Keratinocyte (primary cell): ENCODE results near the gene BCL2. TPM values are rescaled to one million over a fixed set of nuclear protein-coding genes. Genes with fewer than 3 reads are reported as not detected.
A peak's percentile ranks its signal among the peaks of the same experiment; 100 is the strongest.

Experiments
- DNase-seq: peaks from one replicate; pipeline ENCODE4 v3.0.0-alpha.2; 2011; ENCODE audit warnings: low read depth, missing footprints, low spot score
- FAIRE-seq: peaks from 2 replicates; lab custom pipeline; 2011; peaks lifted over from hg19 to GRCh38; lab: Jason Lieb, UNC
- H2AFZ ChIP-seq: 2 replicates; pipeline ENCODE4 v1.6.0; 2012; ENCODE audit warnings: low read length, control low read depth, inconsistent platforms; ENCODE audit not compliant: control insufficient read depth
- H3K27ac ChIP-seq: 2 replicates; pipeline ENCODE4 v1.5.1; 2011; ENCODE audit warnings: low read length; ENCODE audit not compliant: control insufficient read depth, insufficient read depth
- H3K27me3 ChIP-seq: 3 replicates; pipeline ENCODE4 v1.6.0; 2011; ENCODE audit warnings: low read length; ENCODE audit not compliant: control insufficient read depth, insufficient read depth; ENCODE audit errors: extremely low read depth
- H3K36me3 ChIP-seq, 2 experiments: 2 replicates in 1 of 2; 3 replicates in 1 of 2; pipeline ENCODE4 v1.5.1; 2011; ENCODE audit warnings: low read length in 2 of 2, mild to moderate bottlenecking in 1 of 2; ENCODE audit not compliant: control insufficient read depth in 2 of 2, insufficient read depth in 2 of 2; ENCODE audit errors: extremely low read depth in 1 of 2
- H3K4me1 ChIP-seq: 3 replicates; pipeline ENCODE4 v1.5.1; 2011; ENCODE audit warnings: low read length; ENCODE audit not compliant: control insufficient read depth, insufficient read depth; ENCODE audit errors: extremely low read depth
- H3K4me2 ChIP-seq: 3 replicates; pipeline ENCODE4 v1.6.0; 2011; ENCODE audit warnings: low read depth, low read length; ENCODE audit not compliant: control insufficient read depth, insufficient read depth; ENCODE audit errors: extremely low read depth
- H3K4me3 ChIP-seq, 3 experiments: fragments of 200-600 bp in 1 of 3; sonication (generic) in 1 of 3; 2 replicates in 2 of 3; 3 replicates in 1 of 3; pipeline ENCODE4 v1.5.1; 2011 to 2016; ENCODE audit warnings: low read length in 3 of 3, mild to moderate bottlenecking in 3 of 3, control low read depth in 2 of 3, inconsistent platforms in 1 of 3, low read depth in 1 of 3, mixed read lengths in 1 of 3, mixed run types in 1 of 3, moderate library complexity in 1 of 3; ENCODE audit not compliant: control insufficient read depth in 2 of 3, insufficient read depth in 2 of 3; ENCODE audit errors: extremely low read depth in 1 of 3
- H3K79me2 ChIP-seq: 2 replicates; pipeline ENCODE4 v1.6.0; 2012; ENCODE audit warnings: low read length; ENCODE audit not compliant: control insufficient read depth, insufficient read depth
- H3K9ac ChIP-seq: 3 replicates; pipeline ENCODE4 v1.6.0; 2011; ENCODE audit warnings: low read length; ENCODE audit not compliant: control insufficient read depth, insufficient read depth; ENCODE audit errors: extremely low read depth
- H3K9me1 ChIP-seq: 3 replicates; pipeline ENCODE4 v1.6.0; 2011; ENCODE audit warnings: low read length; ENCODE audit not compliant: control insufficient read depth, insufficient read depth; ENCODE audit errors: extremely low read depth
- H3K9me3 ChIP-seq: 2 replicates; pipeline ENCODE4 v1.5.1; 2012; ENCODE audit warnings: low read depth, low read length; ENCODE audit not compliant: control insufficient read depth
- H4K20me1 ChIP-seq: 3 replicates; pipeline ENCODE4 v1.6.0; 2011; ENCODE audit warnings: low read length; ENCODE audit not compliant: control insufficient read depth, insufficient read depth; ENCODE audit errors: extremely low read depth
- EZH2 ChIP-seq: IDR thresholded peaks from one replicate; pipeline ENCODE4 v1.6.1; 2012; ENCODE audit warnings: inconsistent platforms, mild to moderate bottlenecking, low read length, moderate library complexity
- dilution Hi-C: fragments of 300-500 bp; cut with MboI; formaldehyde crosslinking; loops from one replicate; pipeline ENCODE4 v1.7.0; 2020; ENCODE audit warnings: low sequenced_read_pairs; ENCODE audit not compliant: extremely low pct_ligation_motif_present
- polyA plus RNA-seq, 5 experiments: library from polyadenylated mRNA; depleted of rRNA in 3 of 5; stranded (reverse) in 3 of 5; stranded (forward) in 1 of 5; unstranded in 1 of 5; fragments of >200 nt; gene quantifications; 1 replicate in 1 of 5; 2 replicates in 3 of 5; 3 replicates in 1 of 5; pipeline versions ENCODE4 v1.2.1 to v1.2.3, GENCODE V29; 2011 to 2012; ENCODE audit warnings: missing spikeins in 2 of 5, low read depth in 1 of 5, low replicate concordance in 1 of 5
- TF ChIP-seq, protein P1 (sequence below), 3 experiments: IDR thresholded peaks in 1 of 3; conservative IDR thresholded peaks in 1 of 3; optimal IDR thresholded peaks in 1 of 3; 2 replicates in 2 of 3; 3 replicates in 1 of 3; pipeline versions ENCODE3 to v1.5.1; 2011; ENCODE audit warnings: low read length in 3 of 3, mild to moderate bottlenecking in 3 of 3, moderate library complexity in 2 of 3, control low read depth in 1 of 3, inconsistent platforms in 1 of 3; ENCODE audit not compliant: insufficient read depth in 2 of 3; ENCODE audit errors: extremely low read depth in 1 of 3

BCL2 gene
- polyA plus RNA-seq, 1 donor (not counting 4 experiments of a cell fraction or from before 2014, with no cell fraction given), result 0.30 TPM

- Histone ChIP-seq H3K4me3 (no peak overlapping the region), H3K36me3 (no peaks in the 10 kb centered on the region), H2AFZ (no peak overlapping the region), H3K9ac (no peak overlapping the region), H3K27me3 (peaks cover 15% of the 10 kb centered on the region), H3K9me1 (no peaks in the 10 kb centered on the region), H3K79me2 (no peaks in the 10 kb centered on the region), H3K4me2 (peak overlapping the region; percentile 50), H3K4me1 (no peaks in the 10 kb centered on the region), H3K9me3 (no peaks in the 10 kb centered on the region), H3K27ac (no peak overlapping the region), H4K20me1 (no peaks in the 10 kb centered on the region)
- dilution Hi-C loops, result no loop called here
- FAIRE-seq (no peak), DNase-seq (no peak)
- no peak for TF ChIP-seq EZH2
- TF ChIP-seq, protein P1, sequence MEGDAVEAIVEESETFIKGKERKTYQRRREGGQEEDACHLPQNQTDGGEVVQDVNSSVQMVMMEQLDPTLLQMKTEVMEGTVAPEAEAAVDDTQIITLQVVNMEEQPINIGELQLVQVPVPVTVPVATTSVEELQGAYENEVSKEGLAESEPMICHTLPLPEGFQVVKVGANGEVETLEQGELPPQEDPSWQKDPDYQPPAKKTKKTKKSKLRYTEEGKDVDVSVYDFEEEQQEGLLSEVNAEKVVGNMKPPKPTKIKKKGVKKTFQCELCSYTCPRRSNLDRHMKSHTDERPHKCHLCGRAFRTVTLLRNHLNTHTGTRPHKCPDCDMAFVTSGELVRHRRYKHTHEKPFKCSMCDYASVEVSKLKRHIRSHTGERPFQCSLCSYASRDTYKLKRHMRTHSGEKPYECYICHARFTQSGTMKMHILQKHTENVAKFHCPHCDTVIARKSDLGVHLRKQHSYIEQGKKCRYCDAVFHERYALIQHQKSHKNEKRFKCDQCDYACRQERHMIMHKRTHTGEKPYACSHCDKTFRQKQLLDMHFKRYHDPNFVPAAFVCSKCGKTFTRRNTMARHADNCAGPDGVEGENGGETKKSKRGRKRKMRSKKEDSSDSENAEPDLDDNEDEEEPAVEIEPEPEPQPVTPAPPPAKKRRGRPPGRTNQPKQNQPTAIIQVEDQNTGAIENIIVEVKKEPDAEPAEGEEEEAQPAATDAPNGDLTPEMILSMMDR (optimal IDR thresholded peaks at IDR 0.05 in 1 of 3, IDR thresholded peaks at IDR 0.05 in 1 of 3, conservative IDR thresholded peaks at IDR 0.05 in 1 of 3; ENCODE audit: extremely low read depth in 1 of 3, insufficient read depth in 2 of 3, low read length in 3 of 3), result no peak
Observed at GRCh38 chr18:63132819-63133200, 186.8 kb downstream of the BCL2 start.

DNA sequence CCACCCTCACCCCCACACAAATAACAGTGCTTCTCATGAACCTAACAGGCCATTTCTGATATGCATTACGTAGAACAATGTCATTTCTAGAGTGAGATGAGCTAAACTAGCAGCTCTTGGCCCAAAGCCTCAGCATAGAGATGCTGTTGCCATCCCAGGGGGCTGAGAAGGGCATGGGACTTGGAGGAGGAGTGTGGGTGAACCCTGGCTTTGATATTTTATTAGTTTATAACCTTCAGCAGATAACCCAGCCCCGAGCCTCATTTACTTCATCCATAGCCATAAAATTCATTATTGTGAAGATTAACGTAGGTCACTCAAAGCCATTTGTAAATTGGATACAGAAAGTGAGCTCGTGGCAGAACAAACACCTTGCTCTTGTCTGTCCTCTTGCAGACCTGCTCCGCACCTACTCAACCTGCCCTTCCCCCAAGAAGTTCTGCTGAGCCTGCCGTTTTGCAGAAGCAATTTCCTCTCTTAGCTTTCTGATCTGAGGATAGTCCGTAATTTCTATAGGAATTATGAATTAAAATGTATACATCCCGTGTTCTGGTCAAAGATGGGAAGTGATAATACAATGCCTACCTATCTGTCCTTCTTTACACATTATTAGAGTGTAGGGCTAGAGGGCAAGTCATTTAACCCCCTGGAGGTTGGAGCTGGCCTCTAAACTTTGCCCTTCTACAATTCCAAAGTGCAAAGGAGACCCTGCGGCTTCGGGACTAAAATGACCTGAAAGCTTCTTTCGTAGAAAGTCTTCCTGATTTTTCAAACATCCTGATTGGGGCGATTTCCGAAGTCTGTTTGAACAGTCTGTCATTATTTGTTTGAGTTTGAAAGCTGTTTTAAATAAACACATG, 187.4 kb downstream of the BCL2 start:
- Histone ChIP-seq H2AFZ (no peak overlapping the region), H3K4me2 (peak overlapping the region; percentile 50), H3K9me3 (no peaks in the 10 kb centered on the region), H3K9ac (no peak overlapping the region), H3K27me3 (peaks cover 15% of the 10 kb centered on the region), H3K79me2 (no peaks in the 10 kb centered on the region), H3K36me3 (no peaks in the 10 kb centered on the region), H4K20me1 (no peaks in the 10 kb centered on the region), H3K9me1 (no peaks in the 10 kb centered on the region), H3K4me1 (no peaks in the 10 kb centered on the region), H3K27ac (no peak overlapping the region), H3K4me3 (no peak overlapping the region)
- dilution Hi-C loops, result no loop called here
- no peak for FAIRE-seq
- TF ChIP-seq, protein P1 (optimal IDR thresholded peaks at IDR 0.05 in 1 of 3, IDR thresholded peaks at IDR 0.05 in 1 of 3, conservative IDR thresholded peaks at IDR 0.05 in 1 of 3; ENCODE audit: extremely low read depth in 1 of 3, insufficient read depth in 2 of 3, low read length in 3 of 3), result no peak
- TF ChIP-seq EZH2, result no peak
- no peak for DNase-seq
